Esophagus (tissue), 2 donors: ENCODE data around the gene CCDC120. TPM values are rescaled to one million over a fixed set of nuclear protein-coding genes. Genes with fewer than 3 reads are reported as not detected.

Source experiments
- H3K27ac ChIP-seq, 2 donors: one replicate each; pipeline ENCODE4 v1.5.1; 2013; ENCODE audit warnings: low read depth in 2 of 2, mild to moderate bottlenecking in 2 of 2, inconsistent platforms in 1 of 2, low read length in 1 of 2, moderate library complexity in 1 of 2
- H3K27me3 ChIP-seq, 2 donors: one replicate each; pipeline ENCODE4 v1.6.1; 2013; ENCODE audit warnings: low read length in 2 of 2, control low read depth in 1 of 2, mild to moderate bottlenecking in 1 of 2; ENCODE audit not compliant: insufficient read depth in 2 of 2, control insufficient read depth in 1 of 2
- H3K36me3 ChIP-seq, 2 donors: one replicate each; pipeline ENCODE4 v1.6.1; 2013; ENCODE audit warnings: low read length in 1 of 2; ENCODE audit not compliant: control insufficient read depth in 2 of 2, insufficient read depth in 2 of 2
- H3K4me1 ChIP-seq, 2 donors: one replicate each; pipeline ENCODE4 v1.6.1; 2013; ENCODE audit warnings: low read length in 1 of 2; ENCODE audit not compliant: control insufficient read depth in 2 of 2, insufficient read depth in 2 of 2
- H3K4me3 ChIP-seq, 2 donors: one replicate each; pipeline ENCODE4 v1.5.1; 2013; ENCODE audit warnings: low read length in 2 of 2, mild to moderate bottlenecking in 2 of 2, low read depth in 1 of 2, moderate library complexity in 1 of 2
- H3K9me3 ChIP-seq, 2 donors: one replicate each; pipeline ENCODE4 v1.6.1; 2013; ENCODE audit warnings: mild to moderate bottlenecking in 2 of 2, low read depth in 1 of 2, low read length in 1 of 2, moderate library complexity in 1 of 2; ENCODE audit not compliant: control insufficient read depth in 2 of 2, insufficient read depth in 1 of 2
- WGBS, 2 donors: extraction: QIAGEN DNeasy Blood & Tissue Kit; methylation state at CpG; one replicate each; pipeline ENCODE4 v1.1.7; 2013; 5-methylcytosine and 5-hydroxymethylcytosine counted together
- polyA plus RNA-seq, 2 donors: library from polyadenylated mRNA; stranded (reverse); fragments of 200-250 nt; gene quantifications; one replicate each; pipeline ENCODE4 v1.2.3, GENCODE V29; 2013
- donor health status: healthy with polysubstance abuse.
- donor health status: Bipolar disorder and iron deficiency.

CCDC120 gene
- polyA plus RNA-seq, 2 donors, result 23.1 to 27.9 TPM

DNA sequence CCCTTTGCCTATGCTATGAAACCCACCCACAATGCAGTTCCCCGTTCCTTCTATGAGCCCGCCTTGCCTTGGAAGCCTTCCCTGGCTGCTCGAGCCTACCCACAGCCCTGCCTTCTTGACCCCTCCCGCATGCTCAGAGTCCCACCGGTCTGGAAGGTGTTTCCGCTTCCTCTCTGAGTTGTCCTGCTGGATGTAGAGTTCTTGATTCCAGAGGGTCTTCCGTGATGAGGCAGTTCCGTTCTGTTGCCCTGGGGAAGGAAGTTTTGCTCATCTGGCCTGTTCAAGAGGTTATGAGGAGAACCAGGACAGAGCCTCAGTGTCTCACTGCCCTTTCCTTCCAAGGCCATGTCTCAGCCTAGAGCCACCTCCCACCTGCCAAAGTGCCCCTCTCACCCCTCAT is 57.3 kb downstream of the CCDC120 start:
- 85 to 86% methylated on average over 8 of the region's 8 CpGs for WGBS, 2 donors
- H3K36me3 ChIP-seq, result peaks cover 0 to 18% of the 10 kb centered on the region in 2 donors
- H3K4me1 ChIP-seq, result no peaks in the 10 kb centered on the region
- H3K4me3 ChIP-seq, result no peak overlapping the region
- H3K27ac ChIP-seq, result no peak overlapping the region
- H3K27me3 ChIP-seq, result no peaks in the 10 kb centered on the region
- no peaks in the 10 kb centered on the region for H3K9me3 ChIP-seq

- WGBS, 2 donors, result 80 to 97% methylated on average over 5 of the region's 5 CpGs
- Histone ChIP-seq H3K36me3 (peaks cover 0 to 18% of the 10 kb centered on the region in 2 donors), H3K4me3 (no peak overlapping the region), H3K27me3 (no peaks in the 10 kb centered on the region), H3K9me3 (no peaks in the 10 kb centered on the region), H3K4me1 (no peaks in the 10 kb centered on the region), H3K27ac (no peak overlapping the region)
These were observed 57.9 kb downstream of the CCDC120 start for GRCh38 chrX:49116716-49117115.

GRCh38 chrX:49117581-49117980 is 58.8 kb downstream of the CCDC120 start:
- no peaks in the 10 kb centered on the region for H3K27me3 ChIP-seq
- H3K9me3 ChIP-seq, result no peaks in the 10 kb centered on the region
- WGBS, 2 donors, result 68 to 78% methylated on average over 6 of the region's 6 CpGs
- no peaks in the 10 kb centered on the region for H3K4me1 ChIP-seq
- peaks cover 0 to 20% of the 10 kb centered on the region in 2 donors for H3K36me3 ChIP-seq
- H3K4me3 ChIP-seq, result no peak overlapping the region
- no peak overlapping the region for H3K27ac ChIP-seq

Other genes with a start within 250 kb of the CCDC120 start
- gene ERAS, start 232.5 kb upstream of the CCDC120 start, polyA plus RNA-seq, result under 1 TPM; 0.05 to 0.10 TPM
- under 1 TPM; 0.08 to 0.31 TPM for gene PCSK1N, start 223.4 kb upstream of the CCDC120 start, polyA plus RNA-seq
- 10 to 100 TPM; 34.2 to 45.0 TPM for gene TIMM17B, start 161.2 kb upstream of the CCDC120 start, polyA plus RNA-seq
- 100 to 1,000 TPM in 1 of 2 donors, 10 to 100 TPM in 1; 72.2 to 102 TPM for gene PQBP1, start 161.1 kb upstream of the CCDC120 start, polyA plus RNA-seq
- 10 to 100 TPM in 1 of 2 donors, 1 to 10 TPM in 1; 6.9 to 22.1 TPM for gene SLC35A2, start 147.4 kb upstream of the CCDC120 start, polyA plus RNA-seq
- gene PIM2, start 140.0 kb upstream of the CCDC120 start, polyA plus RNA-seq, result 1 to 10 TPM; 2.6 to 3.7 TPM
- gene OTUD5, start 101.4 kb upstream of the CCDC120 start, polyA plus RNA-seq, result 10 to 100 TPM; 22.3 to 27.6 TPM
- gene KCND1, start 87.2 kb upstream of the CCDC120 start, polyA plus RNA-seq, result under 1 TPM; 0.25 to 0.41 TPM
- gene GRIPAP1, start 56.7 kb upstream of the CCDC120 start, polyA plus RNA-seq, result 10 to 100 TPM; 18.5 to 22.8 TPM
- 10 to 100 TPM; 20.5 to 20.9 TPM for gene TFE3, start 15.6 kb upstream of the CCDC120 start, polyA plus RNA-seq
- gene PRAF2, start 15.0 kb downstream of the CCDC120 start, polyA plus RNA-seq, result 1 to 10 TPM; 7.2 to 7.8 TPM
- 10 to 100 TPM; 45.1 to 55.6 TPM for gene WDR45, start 20.9 kb downstream of the CCDC120 start, polyA plus RNA-seq
- gene GPKOW, start 64.7 kb downstream of the CCDC120 start, polyA plus RNA-seq, result 10 to 100 TPM in 1 of 2 donors, 1 to 10 TPM in 1; 7.3 to 18.1 TPM
- gene MAGIX, start 103.8 kb downstream of the CCDC120 start, polyA plus RNA-seq, result 1 to 10 TPM; 6.0 to 6.3 TPM
- gene PLP2, start 112.9 kb downstream of the CCDC120 start, polyA plus RNA-seq, result 100 to 1,000 TPM; 267 to 453 TPM
- 10 to 100 TPM; 12.2 to 14.2 TPM for gene PRICKLE3, start 127.4 kb downstream of the CCDC120 start, polyA plus RNA-seq
- under 1 TPM; 0.75 to 0.79 TPM for gene SYP, start 141.2 kb downstream of the CCDC120 start, polyA plus RNA-seq
- gene CACNA1F, start 174.3 kb downstream of the CCDC120 start, polyA plus RNA-seq, result under 1 TPM; 0.11 to 0.24 TPM
- 10 to 100 TPM in 1 of 2 donors, 1 to 10 TPM in 1; 6.3 to 11.0 TPM for gene CCDC22, start 176.5 kb downstream of the CCDC120 start, polyA plus RNA-seq
- gene FOXP3, start 205.7 kb downstream of the CCDC120 start, polyA plus RNA-seq, result under 1 TPM; 0.59 to 0.65 TPM
- gene PPP1R3F, start 210.8 kb downstream of the CCDC120 start, polyA plus RNA-seq, result 1 to 10 TPM; 3.8 to 4.9 TPM
- not detected for gene GAGE10, start 244.6 kb downstream of the CCDC120 start, polyA plus RNA-seq